Activated CD8-positive, alpha-beta T cell treated with anti-CD3 and anti-CD28 coated beads for 36 hours (primary cell): ENCODE measurements around the gene TNFRSF19. TPM values are rescaled to one million over a fixed set of nuclear protein-coding genes. Genes with fewer than 3 reads are reported as not detected.

Source experiments
- ATAC-seq: fragments of 200-7000 bp; cut with Tn5 transposase; one replicate; pipeline ENCODE4 v1.10.0; 2021; ENCODE audit warnings: mild to moderate bottlenecking, moderate library complexity
- CTCF ChIA-PET: fragments of 350-600 bp; sonication (Branson Sonifier 250); formaldehyde crosslinking; loops from one replicate; lab custom pipeline; 2021; ENCODE audit warnings: antibody characterized with exemption; lab: Charles Lee
- POLR2A ChIA-PET: fragments of 350-600 bp; sonication (Branson Sonifier 250); formaldehyde crosslinking; loops from one replicate; lab custom pipeline; 2021; ENCODE audit warnings: antibody characterized with exemption; lab: Charles Lee
- DNase-seq: peaks from one replicate; pipeline ENCODE4 v3.0.0-alpha.2; 2020
- H3K27ac Mint-ChIP-seq: one replicate; pipeline ENCODE4 v1.8.0; 2021; ENCODE audit warnings: mild to moderate bottlenecking, mixed read lengths
- H3K27me3 Mint-ChIP-seq: one replicate; pipeline ENCODE4 v1.8.0; 2021; ENCODE audit warnings: mixed read lengths
- H3K36me3 Mint-ChIP-seq: one replicate; pipeline ENCODE4 v1.8.0; 2021; ENCODE audit warnings: low read depth, mixed read lengths
- H3K4me1 Mint-ChIP-seq: one replicate; pipeline ENCODE4 v1.8.0; 2021; ENCODE audit warnings: low read depth, mixed read lengths
- H3K4me3 Mint-ChIP-seq: one replicate; pipeline ENCODE4 v1.8.0; 2021; ENCODE audit warnings: mild to moderate bottlenecking, moderate library complexity, mixed read lengths
- H3K9me3 Mint-ChIP-seq: one replicate; pipeline ENCODE4 v1.8.0; 2021; ENCODE audit warnings: mixed read lengths
- CTCF ChIP-seq: fragments of 200-600 bp; IDR thresholded peaks from one replicate; pipeline ENCODE4 v1.8.0; 2022; ENCODE audit warnings: antibody characterized with exemption, mild to moderate bottlenecking
- intact Hi-C: fragments of 100-400 bp; cut with micrococcal nuclease; formaldehyde crosslinking; loops from one replicate; pipeline ENCODE4 v1.10.0; 2022
- total RNA-seq, 2 experiments: library from RNA; stranded (reverse); gene quantifications; one replicate each; pipeline ENCODE4 v1.2.3, GENCODE V29; 2021

TNFRSF19 gene
- total RNA-seq, 2 experiments from 2014 or later: not detected

- ATAC-seq (peak; percentile 88), DNase-seq (peak; percentile 40)
- H3K4me1 Mint-ChIP-seq: no peaks in the 10 kb centered on the region
- intact Hi-C loops: no loop called here
- TF ChIP-seq CTCF: no peak
- no peak overlapping the region for H3K4me3 Mint-ChIP-seq
- peaks cover 13% of the 10 kb centered on the region for H3K27me3 Mint-ChIP-seq
- CTCF ChIA-PET: no interaction called here
- POLR2A ChIA-PET: no interaction called here
- no peaks in the 10 kb centered on the region for H3K36me3 Mint-ChIP-seq
- no peak overlapping the region for H3K27ac Mint-ChIP-seq
- no peaks in the 10 kb centered on the region for H3K9me3 Mint-ChIP-seq
Observed at GRCh38 chr13:23558675-23559536, 11.3 kb upstream of the TNFRSF19 start.

DNA sequence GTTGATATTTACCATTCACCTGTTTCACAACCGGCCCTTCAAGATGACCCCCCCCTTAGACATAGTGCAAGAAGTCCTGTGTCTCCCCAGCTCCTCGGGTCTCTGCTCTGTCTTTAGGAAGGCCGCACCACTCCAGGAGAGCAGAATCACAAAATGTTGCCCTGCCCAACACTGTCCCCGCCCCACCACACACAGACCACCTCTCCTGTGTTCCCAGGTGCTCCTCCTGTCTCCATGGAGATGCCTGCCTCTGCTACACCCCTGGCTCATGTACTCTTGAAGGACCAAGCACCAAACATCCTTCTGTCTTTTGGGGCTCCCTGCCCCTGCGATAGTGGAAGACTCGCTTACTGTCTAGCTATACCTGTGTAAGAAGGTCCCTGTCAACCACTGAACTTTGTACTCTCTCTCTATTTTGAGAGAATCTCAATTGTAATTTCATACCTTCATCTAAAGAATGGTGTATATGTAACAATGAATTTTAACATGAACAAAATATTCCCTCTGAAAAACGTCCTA lies 9.6 kb upstream of the TNFRSF19 start:
- no peak for TF ChIP-seq CTCF
- no peak overlapping the region for H3K4me3 Mint-ChIP-seq
- ChIA-PET POLR2A (no interaction called here), CTCF (interaction anchor here (1.1 kb wide), 1 partner anchor 94 kb away, joined by 3 read pairs; no protein-coding TSS in a partner anchor)
- ATAC-seq (no peak), DNase-seq (no peak)
- H3K9me3 Mint-ChIP-seq: no peaks in the 10 kb centered on the region
- H3K4me1 Mint-ChIP-seq: no peaks in the 10 kb centered on the region
- no peaks in the 10 kb centered on the region for H3K36me3 Mint-ChIP-seq
- H3K27ac Mint-ChIP-seq: peak overlapping the region; percentile 51
- peaks cover 5% of the 10 kb centered on the region for H3K27me3 Mint-ChIP-seq
- intact Hi-C loops: no loop called here

DNA sequence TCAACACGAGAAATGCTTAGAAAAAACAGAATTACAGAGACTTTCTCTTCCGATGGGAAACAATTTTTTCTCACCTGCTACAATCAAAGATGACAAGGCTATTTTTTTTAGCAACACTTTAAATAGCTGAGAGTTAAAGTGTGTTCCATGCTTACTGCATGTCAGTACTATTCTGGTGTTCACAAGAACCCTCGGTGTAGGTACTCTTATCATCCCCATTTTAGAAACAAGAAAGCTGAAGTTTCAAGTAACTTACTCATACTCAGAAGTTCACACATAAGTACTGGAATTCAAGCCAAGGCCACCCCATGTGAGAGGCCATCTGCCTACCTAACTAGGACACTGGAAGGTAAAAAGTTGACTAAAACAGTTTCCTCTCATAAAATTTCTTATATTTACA lies 9.0 kb upstream of the TNFRSF19 start:
- no peak for DNase-seq
- no peak for TF ChIP-seq CTCF
- no peaks in the 10 kb centered on the region for H3K4me1 Mint-ChIP-seq
- H3K9me3 Mint-ChIP-seq: no peaks in the 10 kb centered on the region
- peaks cover 5% of the 10 kb centered on the region for H3K27me3 Mint-ChIP-seq
- no peak for ATAC-seq
- CTCF ChIA-PET: interaction anchor here (1.1 kb wide), 1 partner anchor 94 kb away, joined by 3 read pairs; no protein-coding TSS in a partner anchor
- POLR2A ChIA-PET: no interaction called here
- H3K4me3 Mint-ChIP-seq: no peak overlapping the region
- H3K36me3 Mint-ChIP-seq: no peaks in the 10 kb centered on the region
- H3K27ac Mint-ChIP-seq: no peak overlapping the region
- intact Hi-C loops: no loop called here

- POLR2A ChIA-PET: no interaction called here
- DNase-seq (no peak), ATAC-seq (no peak)
- no peak overlapping the region for H3K27ac Mint-ChIP-seq
- no peaks in the 10 kb centered on the region for H3K36me3 Mint-ChIP-seq
- intact Hi-C loops: no loop called here
- TF ChIP-seq CTCF: no peak
- no peaks in the 10 kb centered on the region for H3K9me3 Mint-ChIP-seq
- CTCF ChIA-PET: no interaction called here
- H3K27me3 Mint-ChIP-seq: peaks cover 7% of the 10 kb centered on the region
- no peak overlapping the region for H3K4me3 Mint-ChIP-seq
- no peaks in the 10 kb centered on the region for H3K4me1 Mint-ChIP-seq
Observed at GRCh38 chr13:23563085-23563845, 6.9 kb upstream of the TNFRSF19 start.
